NCI-H146 treated with DMSO at 0.1 percent for 48 hours (cell line): ENCODE measurements around the gene SLC23A2.
A peak's percentile ranks its signal among the peaks of the same experiment; 100 is the strongest.
"Not testable (repeated sequence)": the region's sequence is repeated elsewhere in the genome, so short reads cannot be mapped to it uniquely, and the experiment has no call there.

ENCODE experiments used
- DNase-seq: peaks from one replicate; lab custom pipeline; 2025; ENCODE audit not compliant: unreplicated experiment; lab: John Stamatoyannopoulos, UW

The SLC23A2 gene

DNA sequence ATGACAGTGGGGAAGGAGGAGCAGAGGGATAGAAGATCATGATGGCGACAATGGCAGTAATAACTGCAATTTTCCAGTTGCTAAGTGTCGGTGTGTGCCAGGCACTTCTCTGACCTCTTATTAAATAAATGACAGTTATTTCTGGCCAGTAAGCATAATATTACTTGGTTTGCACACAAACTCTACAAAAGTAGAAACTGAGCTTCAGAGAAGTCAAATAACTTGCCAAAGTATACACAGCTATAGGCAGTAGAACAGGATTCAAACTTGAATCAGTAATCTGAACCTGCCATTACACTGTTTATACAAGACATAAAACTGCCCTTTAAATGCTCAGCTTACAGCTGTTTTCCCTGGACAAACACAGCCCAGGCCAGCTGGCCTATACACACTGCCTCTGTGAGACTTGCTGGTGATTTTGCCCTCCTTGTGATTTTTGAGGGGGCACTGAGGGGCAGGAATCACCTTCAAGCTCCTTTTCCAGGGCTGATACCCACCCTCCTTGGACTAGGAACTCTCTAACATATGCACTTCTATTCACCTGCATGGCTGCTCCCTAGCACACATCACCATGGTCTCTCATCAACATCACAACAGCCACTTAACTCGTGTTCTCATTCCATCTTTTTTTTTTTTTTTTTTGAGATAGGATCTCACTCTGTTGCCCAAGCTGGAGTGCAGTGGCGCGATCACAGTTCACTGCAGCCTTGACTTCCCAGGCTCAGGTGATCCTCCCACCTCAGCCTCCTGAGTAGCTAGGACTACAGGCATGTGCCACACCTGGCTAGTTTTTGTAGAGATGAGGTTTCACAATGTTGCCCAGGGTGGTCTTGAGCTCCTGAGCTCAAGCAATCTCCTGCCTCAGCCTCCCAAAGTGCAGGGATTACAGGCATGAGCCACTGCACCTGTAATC, 63.6 kb downstream of the SLC23A2 start:
- DNase-seq = peak; percentile 87

DNA sequence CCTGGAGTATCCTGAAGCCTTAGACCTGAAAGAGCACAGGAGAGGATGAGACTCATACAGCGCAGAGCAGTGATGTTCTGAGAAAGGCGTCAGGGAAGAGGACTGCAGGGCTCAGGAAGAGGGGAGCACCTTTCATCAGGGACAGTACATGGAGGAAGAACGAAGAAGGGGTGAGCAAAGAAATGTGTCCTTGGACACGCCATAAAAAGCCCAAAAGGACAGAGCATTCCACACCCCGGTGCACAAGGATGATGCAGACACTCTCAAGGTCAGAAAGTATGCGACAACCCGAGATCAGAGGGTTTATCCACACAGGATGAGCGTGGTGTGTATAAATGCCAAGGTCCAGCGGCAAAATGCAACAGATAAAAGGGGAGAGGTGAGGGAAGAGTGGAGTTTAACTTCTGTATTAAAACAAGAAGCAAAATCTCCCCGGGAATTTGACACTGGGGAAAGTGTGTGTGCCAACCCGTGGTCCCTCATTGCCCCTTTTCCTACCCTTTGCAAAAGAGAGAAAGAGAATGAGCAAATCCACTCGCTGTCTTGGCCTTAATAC, 64.4 kb downstream of the SLC23A2 start:
- peak; percentile 18 for DNase-seq

GRCh38 chr20:4936392-4936850, 64.9 kb downstream of the SLC23A2 start:
- DNase-seq = no peak

GRCh38 chr20:4932061-4932460, 69.2 kb downstream of the SLC23A2 start:
- DNase-seq = peak; percentile 13

DNA sequence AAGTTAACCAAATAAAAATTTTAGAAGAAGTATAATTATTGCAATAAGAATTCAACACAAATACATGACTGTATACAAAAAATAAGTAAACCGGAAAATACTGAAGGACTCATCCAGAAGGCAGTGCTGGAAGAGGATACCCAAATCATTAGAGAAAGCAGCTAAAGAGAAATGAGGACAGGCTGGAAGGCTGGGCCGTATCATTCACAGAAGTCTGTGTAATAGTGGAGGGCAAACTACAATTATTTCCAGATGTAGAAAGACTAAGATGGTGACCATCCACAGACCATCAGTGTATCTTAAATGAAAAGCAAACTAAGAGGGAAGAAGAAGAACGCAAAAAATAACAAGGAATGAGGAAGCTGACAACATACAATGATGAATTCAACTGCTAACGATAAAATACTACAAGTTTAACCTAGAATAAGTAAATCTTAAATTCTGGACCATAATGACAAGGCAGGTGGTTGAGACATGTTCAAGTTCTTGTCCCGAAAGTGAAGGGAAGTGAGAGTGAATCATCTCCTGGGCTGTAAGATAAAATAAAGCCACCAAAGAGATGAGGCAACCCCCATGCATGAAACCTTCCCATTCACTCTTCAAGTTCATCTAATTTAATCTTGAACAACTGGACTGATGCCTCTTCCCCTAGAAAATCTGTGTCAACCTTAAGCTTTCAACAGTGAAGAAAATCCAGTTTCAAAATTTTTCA, 71.5 kb downstream of the SLC23A2 start:
- DNase-seq = no peak

DNA sequence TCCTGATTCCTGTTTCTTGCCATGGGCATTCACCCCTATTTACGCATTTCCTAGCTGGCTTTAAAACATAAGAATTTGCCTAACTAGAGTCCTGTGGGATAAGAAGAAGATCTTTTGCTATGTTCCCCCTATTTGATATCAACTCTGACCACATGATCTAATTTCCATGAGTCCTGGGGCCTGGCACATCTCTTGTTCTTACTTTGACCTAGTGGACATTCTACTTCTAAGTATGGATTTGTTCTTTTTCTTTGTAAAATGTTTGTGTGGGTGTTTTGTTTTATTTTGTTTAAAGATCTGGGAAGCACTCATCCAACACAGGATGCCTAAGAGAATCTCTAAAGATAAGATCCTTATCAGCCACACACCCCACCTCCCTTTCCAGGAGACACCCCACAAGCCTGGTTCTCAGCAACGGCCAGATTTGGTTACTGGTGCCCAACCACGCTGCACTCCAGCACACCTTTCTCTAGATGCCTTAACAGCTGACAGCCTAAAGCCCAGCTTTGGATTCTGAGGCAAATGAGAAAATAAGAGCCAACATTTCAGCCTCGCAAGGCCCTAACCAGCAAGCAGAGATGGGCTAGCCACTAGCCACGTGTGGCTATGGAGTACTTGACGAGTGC, 74.7 kb downstream of the SLC23A2 start:
- no peak for DNase-seq

- no peak for DNase-seq
These were observed 75.3 kb downstream of the SLC23A2 start for GRCh38 chr20:4925842-4926530.

DNA sequence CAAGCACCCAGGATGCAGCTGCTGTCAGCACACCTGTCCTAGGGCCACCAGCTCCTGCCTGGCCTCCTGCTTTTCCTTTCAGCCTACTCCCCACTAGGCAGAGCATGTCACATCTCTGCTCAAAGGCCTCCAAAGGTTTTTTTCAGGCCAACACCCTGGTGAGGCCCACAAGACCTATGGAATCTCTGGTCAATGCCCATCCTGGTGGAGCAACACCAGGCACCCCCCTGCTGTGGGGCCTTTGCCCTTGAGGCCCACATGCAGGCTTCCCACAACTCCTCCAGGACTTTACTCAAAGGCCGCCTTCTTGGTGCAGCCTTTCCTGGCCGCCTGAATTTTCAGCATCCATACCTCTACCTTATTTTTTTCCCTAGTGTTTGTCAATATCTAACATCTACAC, 76.9 kb downstream of the SLC23A2 start:
- no peak for DNase-seq

GRCh38 chr20:4924032-4924431, 77.3 kb downstream of the SLC23A2 start:
- DNase-seq = no peak

- no peak for DNase-seq
These were observed 79.1 kb downstream of the SLC23A2 start for GRCh38 chr20:4922186-4922585.

DNA sequence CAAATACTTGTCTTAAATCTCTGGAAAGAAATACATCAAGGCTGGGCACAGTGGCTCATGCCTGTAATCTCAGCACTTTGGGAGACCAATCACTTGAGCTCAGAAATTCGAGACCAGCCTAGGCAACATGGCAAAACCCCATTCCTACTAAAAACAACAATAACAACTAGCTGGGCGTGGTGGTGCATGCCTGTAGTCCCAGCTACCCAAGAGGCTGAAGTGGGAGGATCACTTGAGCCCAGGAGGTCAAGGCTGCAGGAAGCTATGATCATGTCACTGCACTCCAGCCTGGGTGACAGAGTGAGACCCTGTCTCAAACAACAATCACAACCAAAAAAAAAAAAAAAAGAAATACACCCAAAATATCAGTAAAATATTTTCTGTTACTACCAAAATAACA, 80.0 kb downstream of the SLC23A2 start:
- DNase-seq = not testable (repeated sequence)

DNA sequence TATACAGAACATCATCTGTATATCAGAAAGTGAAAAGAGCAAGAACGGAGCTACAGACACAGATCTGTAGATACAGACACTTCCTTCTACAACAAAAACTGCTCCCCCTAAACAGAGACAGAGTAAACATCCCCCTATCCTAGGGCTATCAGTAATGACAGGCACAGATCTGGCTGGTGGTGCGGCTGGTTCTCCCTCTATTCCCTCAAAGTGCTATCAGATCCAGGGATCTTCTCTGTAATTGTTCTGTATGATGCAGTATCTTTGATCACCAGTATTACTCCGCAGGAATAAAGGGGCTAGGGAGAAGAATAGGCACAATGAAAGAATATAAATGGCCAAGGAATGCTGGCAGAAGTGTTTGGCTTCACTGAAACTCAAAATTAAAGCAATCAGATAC, 80.7 kb downstream of the SLC23A2 start:
- DNase-seq = no peak

DNA sequence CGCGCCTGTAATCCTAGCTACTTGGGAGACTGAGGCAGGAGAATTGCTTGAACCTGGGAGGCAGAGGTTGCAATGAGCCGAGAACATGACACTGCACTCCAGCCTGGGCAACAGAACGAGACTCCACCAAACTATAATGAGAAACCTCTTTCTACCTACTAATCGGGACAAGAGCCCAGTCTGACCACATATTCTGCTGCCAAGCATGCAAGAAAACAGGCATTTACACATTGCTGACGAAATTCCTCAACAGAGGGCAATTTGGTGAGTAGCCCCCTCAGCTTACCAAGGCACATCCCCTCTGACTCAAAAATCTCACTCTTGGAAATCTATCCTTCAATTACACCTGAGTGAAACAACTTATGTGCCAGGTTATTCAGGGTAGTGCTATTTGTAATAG, 81.2 kb downstream of the SLC23A2 start:
- no peak for DNase-seq

DNA sequence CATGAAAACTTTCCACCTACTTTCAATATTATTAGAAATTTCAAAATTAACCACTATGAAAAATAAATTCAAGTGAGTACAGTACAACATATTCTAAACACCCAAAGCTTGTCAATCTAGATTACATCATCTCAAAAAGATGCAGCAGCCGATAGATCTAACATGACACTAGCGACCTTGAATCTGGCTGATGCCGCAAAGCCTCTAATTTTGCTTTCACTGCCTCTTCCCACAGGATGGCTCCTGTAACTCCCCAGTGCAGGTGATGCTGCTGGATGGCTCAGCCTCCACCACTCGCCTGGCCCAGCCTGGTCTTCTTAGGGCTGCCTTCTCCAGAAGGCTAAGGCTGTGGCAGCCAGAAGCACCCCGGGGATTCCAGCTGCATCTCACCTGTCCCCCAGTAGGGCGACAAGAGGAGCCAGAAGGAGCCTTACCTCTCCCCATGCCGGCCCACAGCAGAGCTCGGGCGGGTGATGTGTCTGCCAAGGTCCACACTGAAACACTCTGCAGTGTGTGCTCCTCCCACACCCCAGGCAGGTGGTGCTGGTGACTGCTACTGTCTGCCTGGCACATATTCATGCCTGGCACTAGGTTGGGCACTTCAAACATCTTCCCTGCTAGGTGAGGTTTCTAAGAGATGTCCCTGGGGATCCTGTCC, 82.1 kb downstream of the SLC23A2 start:
- DNase-seq = no peak

DNA sequence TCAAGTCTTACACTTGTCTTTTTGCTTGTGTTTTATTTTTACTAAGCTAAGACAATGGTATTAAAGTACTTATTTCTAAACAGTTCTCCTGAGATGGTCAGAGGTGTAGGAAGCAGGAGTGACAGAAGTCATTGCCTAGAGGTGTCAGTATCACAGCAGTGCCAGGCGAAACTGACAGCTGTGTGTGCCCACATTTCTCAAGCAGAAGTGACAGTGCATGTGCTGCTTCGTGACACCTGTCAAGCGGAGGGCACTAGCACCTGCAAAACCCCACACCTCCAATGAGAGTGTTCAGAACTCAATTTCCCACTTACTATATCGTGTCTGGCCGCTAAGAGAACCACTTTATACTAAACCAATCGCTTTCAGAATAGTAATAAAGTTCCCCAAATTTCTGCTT, 82.8 kb downstream of the SLC23A2 start:
- no peak for DNase-seq

DNA sequence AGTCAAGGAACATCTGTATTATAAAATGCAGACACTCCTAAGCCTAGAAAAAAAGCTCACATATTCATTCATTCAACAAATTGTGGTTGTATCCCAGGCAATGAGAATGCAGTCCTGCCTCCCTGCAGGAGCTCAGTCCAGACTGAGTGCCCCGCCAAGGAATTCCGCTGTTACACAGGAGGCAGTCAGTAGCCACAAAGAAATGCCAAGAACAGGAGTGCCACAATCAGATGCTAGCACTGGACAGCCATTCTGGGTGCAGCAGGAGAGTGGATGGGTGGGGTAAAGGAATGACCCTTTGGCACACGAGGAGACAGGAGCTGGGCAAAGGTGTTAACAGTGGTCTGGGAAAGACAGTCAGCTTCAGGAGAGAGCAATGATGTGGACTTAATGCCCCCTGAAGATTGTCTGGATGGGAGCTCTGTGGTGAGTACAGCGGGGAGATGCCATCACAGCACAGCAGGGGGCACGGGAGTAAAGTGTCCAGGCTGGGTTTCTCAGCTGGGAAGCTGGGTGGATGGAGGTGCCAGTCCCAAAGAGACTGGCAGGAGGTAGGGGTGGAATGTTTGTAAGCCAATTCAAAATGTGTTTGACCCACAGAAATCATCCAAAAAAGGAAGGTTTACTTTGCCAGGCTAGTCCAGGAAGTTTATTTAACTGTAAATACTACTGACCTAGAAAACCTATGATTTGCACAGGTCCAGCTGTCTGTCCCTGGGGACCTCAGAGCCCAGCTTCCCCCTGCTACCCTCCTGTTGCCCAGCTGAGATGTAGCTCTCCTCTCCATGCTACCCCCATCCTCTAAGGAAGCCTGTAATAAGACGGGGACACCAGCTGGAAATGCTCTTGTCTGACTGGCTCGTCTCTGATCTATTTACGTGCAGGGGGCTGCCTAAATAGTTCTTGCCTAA, 84.1 kb downstream of the SLC23A2 start:
- DNase-seq = no peak

DNA sequence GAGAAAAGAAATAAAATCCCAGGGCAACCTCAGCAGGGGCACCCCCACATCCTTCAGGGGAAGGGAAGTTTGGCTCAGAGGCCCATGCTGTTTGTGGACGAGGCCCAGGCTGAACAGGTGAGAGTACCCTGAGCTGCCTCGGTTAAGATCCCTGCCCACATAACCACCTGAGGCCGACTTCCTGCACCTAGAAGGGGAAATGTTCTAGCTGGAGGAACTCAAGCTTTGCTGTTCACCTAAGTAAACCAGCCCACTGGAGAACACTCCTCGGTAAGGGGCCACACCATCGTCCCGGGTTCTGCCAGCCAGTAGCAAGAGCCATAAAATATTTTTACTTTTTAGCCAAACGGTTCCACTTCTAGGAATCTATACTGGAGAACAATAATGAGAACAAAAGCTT, 88.2 kb downstream of the SLC23A2 start:
- no peak for DNase-seq

- DNase-seq = no peak
These were observed 88.7 kb downstream of the SLC23A2 start for GRCh38 chr20:4912380-4913142.

DNA sequence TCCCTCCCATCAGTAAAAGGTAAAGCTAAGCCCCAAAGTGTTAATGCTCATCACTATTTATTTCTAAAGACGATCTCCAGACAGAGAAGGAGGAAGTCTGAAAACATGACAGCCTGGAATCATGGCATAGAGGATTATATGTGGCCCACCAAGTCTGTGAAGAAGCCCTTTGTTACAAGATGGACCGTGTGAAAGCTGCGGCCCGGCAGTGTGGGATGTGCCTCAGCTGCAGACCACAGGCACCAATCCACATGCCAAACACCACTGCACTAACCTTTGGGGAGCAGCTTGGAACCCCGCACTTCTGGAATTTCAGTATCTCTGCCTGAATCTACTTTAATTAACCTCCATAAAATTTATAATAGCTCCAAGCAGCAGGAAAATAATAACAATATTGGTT, 90.4 kb downstream of the SLC23A2 start:
- no peak for DNase-seq
